Measurements from ENCODE around the gene ZNRF3. TPM values are rescaled to one million over a fixed set of nuclear protein-coding genes. Genes with fewer than 3 reads are reported as not detected.

The ZNRF3 gene
- total and polyA plus RNA-seq, 7 donors: 2.2 to 8.5 (median 4.9) TPM

DNA sequence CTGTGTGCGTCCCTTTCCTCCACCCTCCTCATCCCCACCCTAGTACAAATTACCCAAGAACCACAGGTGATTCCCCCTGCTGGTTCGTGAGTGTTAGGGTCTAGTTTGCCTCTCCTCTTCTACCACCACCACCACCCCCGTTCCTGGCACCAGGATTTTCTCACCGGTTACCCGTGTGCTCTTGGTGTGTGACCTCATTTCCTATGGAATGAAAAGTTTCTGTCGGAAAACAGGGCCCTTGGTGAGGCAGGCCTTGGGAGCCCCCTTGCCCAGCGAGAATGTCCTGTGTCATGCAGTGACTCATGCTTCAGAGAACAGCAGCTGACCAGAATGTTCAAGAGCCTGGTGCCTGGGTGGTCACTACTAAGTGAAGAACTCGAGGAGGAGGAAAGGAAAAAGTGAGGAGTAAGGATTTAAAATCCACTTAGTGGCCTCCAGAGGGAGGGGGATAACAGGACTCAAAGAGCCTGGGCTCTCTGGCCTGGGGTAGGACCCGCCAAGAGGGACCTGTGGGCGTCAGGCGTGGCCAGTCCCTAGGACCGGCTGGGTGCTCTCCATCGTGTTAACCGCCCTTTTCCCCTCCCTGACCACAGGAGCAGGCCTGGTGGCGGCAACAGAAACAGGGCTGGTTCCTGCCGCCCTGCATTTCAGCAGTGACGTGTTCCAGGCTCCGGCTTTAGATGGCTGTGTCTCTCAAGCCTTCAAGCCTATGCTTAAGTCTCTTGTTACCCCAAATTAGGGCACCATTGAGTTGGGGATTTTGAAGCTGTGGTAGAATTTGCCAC is 148.0 kb downstream of the ZNRF3 start:
- H3K4me3 ChIP-seq: peak overlapping the region; percentile 64
- no peaks in the 10 kb centered on the region for H3K9me3 ChIP-seq
- WGBS, 3 donors: 56 to 62% (median 59%) methylated on average over 18 of the region's 18 CpGs
- intact Hi-C loops (cut with DNase I): loop anchor here in 1 of 2 donors (2.0 to 10.0 kb wide), 3 partner anchors 113 to 427 kb away; partner anchors contain the start of gene ZNRF3
- H3K27ac ChIP-seq: peak overlapping the region; percentile 87
- no peaks in the 10 kb centered on the region for H3K27me3 ChIP-seq (ENCODE audit: insufficient read depth in 3 of 3, low read length in 2 of 3)
- peaks cover 39% of the 10 kb centered on the region for H3K4me1 ChIP-seq
- no peaks in the 10 kb centered on the region for H3K36me3 ChIP-seq (ENCODE audit: insufficient read depth in 1 of 2, low read depth in 1 of 2)
- TF ChIP-seq, protein P1, sequence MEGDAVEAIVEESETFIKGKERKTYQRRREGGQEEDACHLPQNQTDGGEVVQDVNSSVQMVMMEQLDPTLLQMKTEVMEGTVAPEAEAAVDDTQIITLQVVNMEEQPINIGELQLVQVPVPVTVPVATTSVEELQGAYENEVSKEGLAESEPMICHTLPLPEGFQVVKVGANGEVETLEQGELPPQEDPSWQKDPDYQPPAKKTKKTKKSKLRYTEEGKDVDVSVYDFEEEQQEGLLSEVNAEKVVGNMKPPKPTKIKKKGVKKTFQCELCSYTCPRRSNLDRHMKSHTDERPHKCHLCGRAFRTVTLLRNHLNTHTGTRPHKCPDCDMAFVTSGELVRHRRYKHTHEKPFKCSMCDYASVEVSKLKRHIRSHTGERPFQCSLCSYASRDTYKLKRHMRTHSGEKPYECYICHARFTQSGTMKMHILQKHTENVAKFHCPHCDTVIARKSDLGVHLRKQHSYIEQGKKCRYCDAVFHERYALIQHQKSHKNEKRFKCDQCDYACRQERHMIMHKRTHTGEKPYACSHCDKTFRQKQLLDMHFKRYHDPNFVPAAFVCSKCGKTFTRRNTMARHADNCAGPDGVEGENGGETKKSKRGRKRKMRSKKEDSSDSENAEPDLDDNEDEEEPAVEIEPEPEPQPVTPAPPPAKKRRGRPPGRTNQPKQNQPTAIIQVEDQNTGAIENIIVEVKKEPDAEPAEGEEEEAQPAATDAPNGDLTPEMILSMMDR (IDR thresholded peaks at IDR 0.05): peak; percentile 14
- peak; percentile 88 to 91 (median 90) for ATAC-seq
- peak; percentile 68 to 70 for DNase-seq

DNA sequence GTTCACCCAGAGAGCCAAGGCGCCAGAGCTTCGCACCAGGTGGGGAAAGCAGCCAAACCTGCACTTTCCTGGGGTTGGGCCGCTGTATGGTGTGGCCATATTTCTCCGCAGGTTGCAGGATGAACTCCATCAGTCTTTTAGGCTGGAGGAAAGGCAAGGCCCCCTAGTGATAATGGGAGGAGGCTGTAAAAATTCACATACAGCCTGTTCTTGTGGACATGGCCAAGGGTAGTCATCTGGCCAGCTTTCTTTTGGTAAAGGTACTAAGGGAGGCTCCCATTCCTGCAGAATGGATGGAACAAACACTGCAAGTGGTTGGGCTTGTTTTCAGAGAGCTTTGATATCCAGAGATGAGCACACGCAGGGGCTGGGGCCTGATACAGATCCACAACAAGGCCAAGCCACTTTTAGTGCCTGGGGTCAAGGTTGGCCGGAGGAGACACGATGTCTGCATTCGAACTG is 148.7 kb downstream of the ZNRF3 start:
- intact Hi-C loops (cut with DNase I): loop anchor here in 1 of 2 donors (10.0 kb wide), 2 partner anchors 147 to 427 kb away; partner anchors contain the start of gene ZNRF3
- TF ChIP-seq, protein P1 (IDR thresholded peaks at IDR 0.05): no peak
- DNase-seq: no peak
- 80 to 88% (median 83%) methylated on average over 8 of the region's 8 CpGs for WGBS, 3 donors
- Histone ChIP-seq H3K27me3 (ENCODE audit: insufficient read depth in 3 of 3, low read length in 2 of 3) (no peaks in the 10 kb centered on the region), H3K27ac (peak overlapping the region; percentile 87), H3K9me3 (no peaks in the 10 kb centered on the region), H3K4me1 (peaks cover 39% of the 10 kb centered on the region), H3K36me3 (ENCODE audit: insufficient read depth in 1 of 2, low read depth in 1 of 2) (no peaks in the 10 kb centered on the region), H3K4me3 (peak overlapping the region; percentile 64)
- no peak for ATAC-seq

DNA sequence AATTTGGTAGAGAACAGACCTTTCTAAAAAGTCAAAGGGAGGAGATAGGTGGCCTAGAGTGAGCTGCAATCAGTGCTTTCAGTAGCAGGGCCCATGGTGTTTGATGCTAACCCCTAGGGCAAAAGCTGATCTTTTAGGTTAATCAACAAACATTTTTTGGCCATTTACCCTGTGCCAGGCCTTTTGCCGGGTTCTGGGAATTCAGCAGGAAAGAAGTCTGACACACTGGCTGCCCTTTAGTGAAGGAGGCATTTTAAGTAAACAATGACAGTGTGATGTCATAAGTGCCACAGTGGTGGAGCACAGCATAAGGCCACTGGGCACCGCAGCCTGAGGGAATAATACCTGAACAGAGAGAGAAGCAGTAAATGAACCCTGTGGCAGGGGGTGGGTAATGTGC is 149.2 kb downstream of the ZNRF3 start:
- Histone ChIP-seq H3K4me1 (peaks cover 39% of the 10 kb centered on the region), H3K27me3 (ENCODE audit: insufficient read depth in 3 of 3, low read length in 2 of 3) (no peaks in the 10 kb centered on the region), H3K4me3 (no peak overlapping the region), H3K36me3 (ENCODE audit: insufficient read depth in 1 of 2, low read depth in 1 of 2) (no peaks in the 10 kb centered on the region), H3K9me3 (no peaks in the 10 kb centered on the region), H3K27ac (peak overlapping the region; percentile 87)
- DNase-seq (no peak), ATAC-seq (no peak)
- TF ChIP-seq, protein P1 (IDR thresholded peaks at IDR 0.05): no peak
- WGBS, 3 donors: 65 to 79% (median 66%) methylated on average over 2 of the region's 2 CpGs
- intact Hi-C loops (cut with DNase I): loop anchor here in 1 of 2 donors (10.0 kb wide), 2 partner anchors 148 to 428 kb away; partner anchors contain the start of gene ZNRF3

DNA sequence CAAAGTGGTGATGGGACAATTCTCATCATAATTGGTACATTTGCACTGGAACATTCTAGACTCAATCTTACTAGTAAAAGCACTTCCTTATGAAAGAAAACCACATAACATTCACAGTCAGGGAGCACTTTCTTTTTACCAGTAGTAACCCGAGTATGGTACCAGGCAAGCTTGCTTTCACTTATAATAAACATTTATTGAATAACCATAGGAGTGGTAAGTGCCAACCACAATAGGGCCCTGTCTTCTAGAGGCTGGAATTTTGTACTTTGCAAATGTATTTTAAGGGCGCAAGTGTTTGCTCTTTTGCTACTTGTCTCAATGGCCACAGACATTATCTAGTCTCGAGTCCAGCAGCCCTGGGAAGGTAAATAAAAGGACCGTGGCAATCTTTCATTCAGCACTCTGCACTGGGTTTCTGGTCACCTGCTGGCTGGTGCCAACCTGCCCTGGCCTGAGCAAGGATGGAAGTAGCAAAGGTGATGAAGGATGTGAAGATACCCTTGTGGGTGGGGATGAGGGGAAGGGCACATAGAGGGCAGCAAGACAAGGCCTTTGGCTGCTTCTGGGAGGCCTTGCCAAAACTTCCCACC is 154.1 kb downstream of the ZNRF3 start:
- ATAC-seq: no peak
- Histone ChIP-seq H3K4me1 (peaks cover 15% of the 10 kb centered on the region), H3K27me3 (ENCODE audit: insufficient read depth in 3 of 3, low read length in 2 of 3) (no peaks in the 10 kb centered on the region), H3K27ac (no peak overlapping the region), H3K4me3 (no peak overlapping the region), H3K36me3 (ENCODE audit: insufficient read depth in 1 of 2, low read depth in 1 of 2) (no peaks in the 10 kb centered on the region), H3K9me3 (no peaks in the 10 kb centered on the region)
- TF ChIP-seq, protein P1 (IDR thresholded peaks at IDR 0.05): no peak
- WGBS, 3 donors: 78 to 83% (median 82%) methylated on average over 4 of the region's 4 CpGs
- DNase-seq: no peak
- intact Hi-C loops (cut with DNase I): loop anchor here in 1 of 2 donors (10.0 kb wide), 2 partner anchors 153 to 433 kb away; partner anchors contain the start of gene ZNRF3
